HCT116 (cell line): Measurements from ENCODE around the gene KRT38. TPM values are rescaled to one million over a fixed set of nuclear protein-coding genes. Genes with fewer than 3 reads are reported as not detected.

Experiments
- ATAC-seq: fragments of 200-7000 bp; cut with Tn5 transposase; 2 replicates; pipeline ENCODE4 v1.9.1; 2020; ENCODE audit warnings: mild to moderate bottlenecking, moderate library complexity
- BruUV-seq: library from RNA; stranded (reverse); fragments of 400-500 nt; replicated peaks from 2 replicates; lab custom pipeline; 2021; lab: Mats Ljungman, UMichigan
- CTCF ChIA-PET: fragments of 300-600 bp; sonication (Branson Sonifier 250); formaldehyde crosslinking; loops from one replicate; lab custom pipeline; 2021; ENCODE audit warnings: antibody characterized with exemption; lab: Charles Lee
- POLR2A ChIA-PET: fragments of 300-600, 350-600 bp; sonication (Branson Sonifier 250); formaldehyde crosslinking; loops from one replicate; lab custom pipeline; 2021; ENCODE audit warnings: antibody characterized with exemption; lab: Charles Lee
- RAD21 ChIA-PET, 2 experiments: fragments of 300-600 bp; sonication (Branson Sonifier 250); formaldehyde crosslinking; loops; one replicate each; lab custom pipeline; 2023; ENCODE audit warnings: low total read pairs in 2 of 2; ENCODE audit not compliant: uncharacterized antibody in 2 of 2, unreplicated experiment in 2 of 2, low non-redundant PET in 1 of 2; lab: Charles Lee
- DNase-seq: peaks from one replicate; pipeline ENCODE4 v3.0.0-alpha.2; 2010; ENCODE audit warnings: low read depth, low spot score
- H2AFZ ChIP-seq: fragments of 200-600 bp; shearing (Covaris generic), sonication (generic); 2 replicates; pipeline ENCODE4 v1.6.1; 2017; ENCODE audit warnings: low read depth, mixed run types, mixed read lengths, antibody characterized with exemption, low read length; ENCODE audit not compliant: poor library complexity, severe bottlenecking
- H3K27ac ChIP-seq: 2 replicates; pipeline ENCODE4 v1.5.1; 2012; ENCODE audit warnings: low read depth, low read length
- H3K27me3 ChIP-seq: fragments of 200-600 bp; sonication (generic); 2 replicates; pipeline ENCODE4 v1.6.1; 2016; ENCODE audit warnings: mixed run types, low read length, mixed read lengths; ENCODE audit not compliant: insufficient read depth
- H3K36me3 ChIP-seq, 2 experiments: fragments of 200-500 bp in 1 of 2; fragments of 200-600 bp in 1 of 2; sonication (Bioruptor generic) in 1 of 2; sonication (generic) in 1 of 2; 2 replicates each; pipeline versions ENCODE4 v1.5.1 to v1.6.1; 2014 to 2016; ENCODE audit warnings: low read length in 2 of 2, inconsistent platforms in 1 of 2, mixed read lengths in 1 of 2, mixed run types in 1 of 2; ENCODE audit not compliant: insufficient read depth in 2 of 2, control insufficient read depth in 1 of 2
- H3K4me1 ChIP-seq, 2 experiments: fragments of 200-600 bp in 1 of 2; sonication (generic) in 1 of 2; 2 replicates each; pipeline versions ENCODE4 v1.5.1 to v1.6.1; 2012 to 2017; ENCODE audit warnings: low read length in 2 of 2, inconsistent platforms in 1 of 2, mild to moderate bottlenecking in 1 of 2, mixed read lengths in 1 of 2, mixed run types in 1 of 2, moderate library complexity in 1 of 2; ENCODE audit not compliant: insufficient read depth in 2 of 2, control insufficient read depth in 1 of 2
- H3K4me2 ChIP-seq: fragments of 200-600 bp; sonication (generic); 2 replicates; pipeline ENCODE4 v1.6.1; 2017; ENCODE audit warnings: mixed run types, low read length, mixed read lengths
- H3K4me3 ChIP-seq, 2 experiments: fragments of 200-600 bp in 1 of 2; sonication (generic) in 1 of 2; replicated peaks in 1 of 2; 2 replicates each; pipeline ENCODE4 v1.5.1; 2011 to 2016; ENCODE audit warnings: low read length in 2 of 2, control low read depth in 1 of 2, low read depth in 1 of 2, mild to moderate bottlenecking in 1 of 2, mixed read lengths in 1 of 2, mixed run types in 1 of 2
- H3K79me2 ChIP-seq: fragments of 200-600 bp; sonication (generic); 2 replicates; pipeline ENCODE4 v1.6.1; 2017; ENCODE audit warnings: mild to moderate bottlenecking, mixed run types, low read length, moderate library complexity, mixed read lengths; ENCODE audit not compliant: insufficient read depth
- H3K9ac ChIP-seq: fragments of 200-600 bp; sonication (generic); 2 replicates; pipeline ENCODE4 v1.6.1; 2016; ENCODE audit warnings: low read length, mixed read lengths
- H3K9me2 ChIP-seq: fragments of 200-600 bp; sonication (generic), shearing (Covaris generic); 2 replicates; pipeline ENCODE4 v1.6.1; 2017; ENCODE audit warnings: mixed run types, mild to moderate bottlenecking, moderate library complexity; ENCODE audit not compliant: insufficient read depth
- H3K9me3 ChIP-seq, 2 experiments: fragments of 200-500 bp in 1 of 2; fragments of 200-600 bp in 1 of 2; sonication (Bioruptor generic) in 1 of 2; sonication (generic) in 1 of 2; 2 replicates each; pipeline ENCODE4 v1.6.1; 2014 to 2017; ENCODE audit warnings: low read length in 2 of 2, mixed read lengths in 2 of 2, inconsistent platforms in 1 of 2, low read depth in 1 of 2, mild to moderate bottlenecking in 1 of 2, mixed run types in 1 of 2, moderate library complexity in 1 of 2; ENCODE audit not compliant: control insufficient read depth in 1 of 2, insufficient read depth in 1 of 2
- H4K20me1 ChIP-seq: fragments of 200-600 bp; sonication (generic), shearing (Covaris generic); 2 replicates; pipeline ENCODE4 v1.6.1; 2017; ENCODE audit warnings: mixed run types, mild to moderate bottlenecking, moderate library complexity; ENCODE audit not compliant: insufficient read depth
- ATF3 ChIP-seq: IDR thresholded peaks from 2 replicates; pipeline ENCODE4 v1.6.1; 2012
- CBX3 ChIP-seq: IDR thresholded peaks from 2 replicates; pipeline ENCODE4 v1.6.1; 2012; ENCODE audit warnings: low read depth
- CEBPB ChIP-seq: IDR thresholded peaks from 2 replicates; pipeline ENCODE4 v1.6.1; 2012; ENCODE audit warnings: low read depth
- EZH2phosphoT487 ChIP-seq: fragments of 200-600 bp; IDR thresholded peaks from 2 replicates; pipeline ENCODE4 v1.6.1; 2018; ENCODE audit warnings: antibody characterized with exemption, borderline replicate concordance
- FOSL1 ChIP-seq: IDR thresholded peaks from 2 replicates; pipeline ENCODE4 v1.6.1; 2012; ENCODE audit warnings: low read depth
- JUND ChIP-seq: IDR thresholded peaks from 2 replicates; pipeline ENCODE4 v1.6.1; 2012
- MAX ChIP-seq: IDR thresholded peaks from 2 replicates; pipeline ENCODE4 v1.6.1; 2012
- POLR2A ChIP-seq: IDR thresholded peaks from 2 replicates; pipeline ENCODE4 v1.7.0; 2011; ENCODE audit warnings: borderline replicate concordance; ENCODE audit not compliant: insufficient read depth, insufficient read length; ENCODE audit errors: extremely low read depth
- SIN3A ChIP-seq: IDR thresholded peaks from 2 replicates; pipeline ENCODE4 v1.6.1; 2012; ENCODE audit warnings: low read depth
- SP1 ChIP-seq: IDR thresholded peaks from 2 replicates; pipeline ENCODE4 v1.6.1; 2012; ENCODE audit warnings: low read depth
- SRF ChIP-seq: IDR thresholded peaks from 2 replicates; pipeline ENCODE4 v1.6.1; 2012; ENCODE audit warnings: low read depth
- TCF7L2 ChIP-seq: IDR thresholded peaks from 2 replicates; pipeline ENCODE4 v1.7.0; 2011; ENCODE audit warnings: borderline replicate concordance, inconsistent platforms; ENCODE audit not compliant: insufficient read depth, insufficient read length; ENCODE audit errors: extremely low read depth
- YY1 ChIP-seq: IDR thresholded peaks from 2 replicates; pipeline ENCODE4 v1.6.1; 2011; ENCODE audit warnings: low read length, low read depth, moderate library complexity, mild to moderate bottlenecking; ENCODE audit not compliant: insufficient replicate concordance; ENCODE audit errors: extremely low read depth
- ZFX ChIP-seq: fragments of 450-650 bp; IDR thresholded peaks from 2 replicates; pipeline ENCODE4 v1.6.1; 2017
- ZNF274 ChIP-seq: fragments of 200-500 bp; sonication (Bioruptor generic); IDR thresholded peaks from 2 replicates; pipeline ENCODE4 v1.6.1; 2014; ENCODE audit warnings: mild to moderate bottlenecking, low read depth, low read length, inconsistent platforms
- intact Hi-C: fragments of 100-400 bp; cut with micrococcal nuclease; formaldehyde crosslinking; loops from 2 replicates; pipeline ENCODE4 v1.10.0; 2022
- total RNA-seq: library from RNA; stranded (reverse); gene quantifications from one replicate; pipeline ENCODE4 v1.2.1, GENCODE V29; 2021; ENCODE audit not compliant: unreplicated experiment
- TF ChIP-seq, protein P1 (sequence below): IDR thresholded peaks from 2 replicates; pipeline ENCODE4 v1.6.1; 2011; ENCODE audit warnings: mild to moderate bottlenecking, low read length, moderate library complexity; ENCODE audit not compliant: insufficient replicate concordance; ENCODE audit errors: extremely low read depth
- TF ChIP-seq, protein P2 (sequence below): IDR thresholded peaks from 2 replicates; pipeline ENCODE4 v1.6.1; 2012; ENCODE audit warnings: low read depth

Gene KRT38
- total RNA-seq, 1 experiment from 2014 or later, result not detected

GRCh38 chr17:41437254-41437653, 3.5 kb downstream of the KRT38 start:
- Histone ChIP-seq H3K9me2 (no peaks in the 10 kb centered on the region), H4K20me1 (no peaks in the 10 kb centered on the region), H3K4me2 (no peak overlapping the region), H3K4me1 (no peaks in the 10 kb centered on the region), H2AFZ (no peak overlapping the region), H3K36me3 (no peaks in the 10 kb centered on the region), H3K9me3 (no peaks in the 10 kb centered on the region), H3K79me2 (no peaks in the 10 kb centered on the region), H3K27ac (no peak overlapping the region), H3K9ac (no peak overlapping the region), H3K4me3 (no peak overlapping the region), H3K27me3 (no peaks in the 10 kb centered on the region)
- TF ChIP-seq CBX3, result no peak
- no peak for TF ChIP-seq JUND
- TF ChIP-seq SRF, result no peak
- TF ChIP-seq TCF7L2, result no peak
- TF ChIP-seq ZNF274, result no peak
- no peak for TF ChIP-seq MAX
- no peak for TF ChIP-seq POLR2A
- no peak for TF ChIP-seq FOSL1
- TF ChIP-seq EZH2phosphoT487, result no peak
- TF ChIP-seq, protein P1, sequence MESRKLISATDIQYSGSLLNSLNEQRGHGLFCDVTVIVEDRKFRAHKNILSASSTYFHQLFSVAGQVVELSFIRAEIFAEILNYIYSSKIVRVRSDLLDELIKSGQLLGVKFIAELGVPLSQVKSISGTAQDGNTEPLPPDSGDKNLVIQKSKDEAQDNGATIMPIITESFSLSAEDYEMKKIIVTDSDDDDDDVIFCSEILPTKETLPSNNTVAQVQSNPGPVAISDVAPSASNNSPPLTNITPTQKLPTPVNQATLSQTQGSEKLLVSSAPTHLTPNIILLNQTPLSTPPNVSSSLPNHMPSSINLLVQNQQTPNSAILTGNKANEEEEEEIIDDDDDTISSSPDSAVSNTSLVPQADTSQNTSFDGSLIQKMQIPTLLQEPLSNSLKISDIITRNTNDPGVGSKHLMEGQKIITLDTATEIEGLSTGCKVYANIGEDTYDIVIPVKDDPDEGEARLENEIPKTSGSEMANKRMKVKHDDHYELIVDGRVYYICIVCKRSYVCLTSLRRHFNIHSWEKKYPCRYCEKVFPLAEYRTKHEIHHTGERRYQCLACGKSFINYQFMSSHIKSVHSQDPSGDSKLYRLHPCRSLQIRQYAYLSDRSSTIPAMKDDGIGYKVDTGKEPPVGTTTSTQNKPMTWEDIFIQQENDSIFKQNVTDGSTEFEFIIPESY, result no peak
- TF ChIP-seq, protein P2, sequence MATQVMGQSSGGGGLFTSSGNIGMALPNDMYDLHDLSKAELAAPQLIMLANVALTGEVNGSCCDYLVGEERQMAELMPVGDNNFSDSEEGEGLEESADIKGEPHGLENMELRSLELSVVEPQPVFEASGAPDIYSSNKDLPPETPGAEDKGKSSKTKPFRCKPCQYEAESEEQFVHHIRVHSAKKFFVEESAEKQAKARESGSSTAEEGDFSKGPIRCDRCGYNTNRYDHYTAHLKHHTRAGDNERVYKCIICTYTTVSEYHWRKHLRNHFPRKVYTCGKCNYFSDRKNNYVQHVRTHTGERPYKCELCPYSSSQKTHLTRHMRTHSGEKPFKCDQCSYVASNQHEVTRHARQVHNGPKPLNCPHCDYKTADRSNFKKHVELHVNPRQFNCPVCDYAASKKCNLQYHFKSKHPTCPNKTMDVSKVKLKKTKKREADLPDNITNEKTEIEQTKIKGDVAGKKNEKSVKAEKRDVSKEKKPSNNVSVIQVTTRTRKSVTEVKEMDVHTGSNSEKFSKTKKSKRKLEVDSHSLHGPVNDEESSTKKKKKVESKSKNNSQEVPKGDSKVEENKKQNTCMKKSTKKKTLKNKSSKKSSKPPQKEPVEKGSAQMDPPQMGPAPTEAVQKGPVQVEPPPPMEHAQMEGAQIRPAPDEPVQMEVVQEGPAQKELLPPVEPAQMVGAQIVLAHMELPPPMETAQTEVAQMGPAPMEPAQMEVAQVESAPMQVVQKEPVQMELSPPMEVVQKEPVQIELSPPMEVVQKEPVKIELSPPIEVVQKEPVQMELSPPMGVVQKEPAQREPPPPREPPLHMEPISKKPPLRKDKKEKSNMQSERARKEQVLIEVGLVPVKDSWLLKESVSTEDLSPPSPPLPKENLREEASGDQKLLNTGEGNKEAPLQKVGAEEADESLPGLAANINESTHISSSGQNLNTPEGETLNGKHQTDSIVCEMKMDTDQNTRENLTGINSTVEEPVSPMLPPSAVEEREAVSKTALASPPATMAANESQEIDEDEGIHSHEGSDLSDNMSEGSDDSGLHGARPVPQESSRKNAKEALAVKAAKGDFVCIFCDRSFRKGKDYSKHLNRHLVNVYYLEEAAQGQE, result no peak
- TF ChIP-seq ZFX, result no peak
- no peak for TF ChIP-seq YY1
- no peak for TF ChIP-seq SP1
- no peak for TF ChIP-seq SIN3A
- TF ChIP-seq CEBPB, result no peak
- TF ChIP-seq ATF3, result no peak
- POLR2A ChIA-PET, result no interaction called here
- RAD21 ChIA-PET, result no interaction called here
- no peak for ATAC-seq
- no TSS peak for BruUV-seq
- CTCF ChIA-PET, result no interaction called here
- DNase-seq, result no peak
- intact Hi-C loops, result no loop called here
